Sigmoid colon (tissue), 7 donors: Measurements from ENCODE around the gene RIMBP2. TPM values are rescaled to one million over a fixed set of nuclear protein-coding genes. Genes with fewer than 3 reads are reported as not detected.

Source experiments
- DNase-seq: peaks from one replicate; pipeline ENCODE4 v3.0.0-alpha.2; 2019
- H3K27ac ChIP-seq, 4 donors: fragments of 200-600 bp; sonication (generic); one replicate each; pipeline ENCODE4 v1.5.1; 2016 to 2019; ENCODE audit warnings: mild to moderate bottlenecking in 1 of 4
- H3K27me3 ChIP-seq, 3 donors: fragments of 200-600 bp; sonication (generic); one replicate each; pipeline ENCODE4 v1.5.1; 2019; ENCODE audit warnings: mild to moderate bottlenecking in 1 of 3
- H3K36me3 ChIP-seq, 4 donors: fragments of 200-600 bp; sonication (generic); one replicate each; pipeline ENCODE4 v1.5.1; 2016 to 2019
- H3K4me1 ChIP-seq, 4 donors: fragments of 200-600 bp; sonication (generic); one replicate each; pipeline ENCODE4 v1.5.1; 2017 to 2019
- H3K4me3 ChIP-seq, 4 donors: fragments of 200-600 bp; sonication (generic); one replicate each; pipeline ENCODE4 v1.5.1; 2017 to 2019; ENCODE audit warnings: mild to moderate bottlenecking in 2 of 4, moderate library complexity in 1 of 4
- H3K9me3 ChIP-seq, 4 donors: fragments of 200-600 bp in 3 of 4; sonication (generic) in 3 of 4; one replicate each; pipeline versions ENCODE4 v1.5.1 to v1.6.1; 2013 to 2019
- EP300 ChIP-seq, 4 donors: sonication (generic); formaldehyde crosslinking; IDR thresholded peaks; one replicate each; pipeline ENCODE4 v1.6.1; 2017; ENCODE audit warnings: antibody characterized with exemption in 4 of 4
- POLR2A ChIP-seq, 2 donors: fragments of 450-650 bp; IDR thresholded peaks; one replicate each; pipeline ENCODE4 v1.6.1; 2016; ENCODE audit warnings: antibody characterized with exemption in 2 of 2, mild to moderate bottlenecking in 2 of 2, moderate library complexity in 2 of 2
- POLR2AphosphoS5 ChIP-seq, 4 donors: sonication (generic); formaldehyde crosslinking; IDR thresholded peaks; one replicate each; pipeline ENCODE4 v1.6.1; 2017; ENCODE audit warnings: antibody characterized with exemption in 4 of 4
- WGBS, 2 donors: extraction: QIAGEN DNeasy Blood & Tissue Kit; methylation state at CpG; one replicate each; pipeline ENCODE4 v1.1.7; 2013; 5-methylcytosine and 5-hydroxymethylcytosine counted together
- intact Hi-C: fragments of 100-400 bp; cut with DNase I; formaldehyde crosslinking; loops from one replicate; pipeline ENCODE4 v1.15.1; 2023
- polyA plus RNA-seq, 3 donors: library from polyadenylated mRNA; stranded (reverse); fragments of 200-250 nt; gene quantifications; one replicate each; pipeline ENCODE4 v1.2.3, GENCODE V29; 2013
- total RNA-seq, 4 donors: library from RNA; depleted of rRNA; stranded (reverse); fragments of >200 nt; gene quantifications; one replicate each; pipeline ENCODE4 v1.1.0, GENCODE V29; 2016
- TF ChIP-seq, protein P1 (sequence below), 4 experiments: fragments of 450-650 bp in 3 of 4; fragments of 200-600 bp in 1 of 4; IDR thresholded peaks; one replicate each; pipeline ENCODE4 v1.5.1; 2016 to 2019; ENCODE audit warnings: antibody characterized with exemption in 4 of 4, mild to moderate bottlenecking in 3 of 4, moderate library complexity in 2 of 4
- donor health status: healthy with polysubstance abuse.
- donor health status: Bipolar disorder and iron deficiency.
- donor health status: healthy.

Gene RIMBP2
- total and polyA plus RNA-seq, 7 donors = under 0.01 to 5.5 (median 1.4) TPM

DNA sequence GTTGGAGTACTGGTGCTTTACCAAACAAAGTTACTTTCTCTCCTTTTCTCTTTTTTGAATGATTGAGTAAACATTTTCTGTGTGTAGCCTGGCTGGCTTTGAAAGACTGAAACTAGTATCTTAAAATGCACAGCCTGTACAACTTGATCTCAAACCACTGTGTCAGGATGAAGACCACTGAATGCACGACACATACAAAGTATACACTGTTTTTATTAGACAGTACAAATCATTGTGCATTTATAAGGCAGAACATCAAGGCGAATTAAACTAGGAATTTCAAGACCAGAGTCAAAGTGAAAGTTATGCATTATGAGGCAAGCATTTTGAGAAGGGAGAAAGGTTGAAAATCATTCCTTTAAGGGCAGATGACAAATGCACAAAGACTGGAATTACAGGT is 319.4 kb downstream of the RIMBP2 start:
- DNase-seq = no peak
- H3K4me3 ChIP-seq = no peak overlapping the region
- no peaks in the 10 kb centered on the region for H3K36me3 ChIP-seq
- H3K9me3 ChIP-seq = no peaks in the 10 kb centered on the region
- no peak overlapping the region for H3K27ac ChIP-seq
- 79 to 81% methylated on average over 2 of the region's 2 CpGs for WGBS, 2 donors
- no peak for TF ChIP-seq EP300 (IDR thresholded peaks at IDR 0.05)
- TF ChIP-seq, protein P1, sequence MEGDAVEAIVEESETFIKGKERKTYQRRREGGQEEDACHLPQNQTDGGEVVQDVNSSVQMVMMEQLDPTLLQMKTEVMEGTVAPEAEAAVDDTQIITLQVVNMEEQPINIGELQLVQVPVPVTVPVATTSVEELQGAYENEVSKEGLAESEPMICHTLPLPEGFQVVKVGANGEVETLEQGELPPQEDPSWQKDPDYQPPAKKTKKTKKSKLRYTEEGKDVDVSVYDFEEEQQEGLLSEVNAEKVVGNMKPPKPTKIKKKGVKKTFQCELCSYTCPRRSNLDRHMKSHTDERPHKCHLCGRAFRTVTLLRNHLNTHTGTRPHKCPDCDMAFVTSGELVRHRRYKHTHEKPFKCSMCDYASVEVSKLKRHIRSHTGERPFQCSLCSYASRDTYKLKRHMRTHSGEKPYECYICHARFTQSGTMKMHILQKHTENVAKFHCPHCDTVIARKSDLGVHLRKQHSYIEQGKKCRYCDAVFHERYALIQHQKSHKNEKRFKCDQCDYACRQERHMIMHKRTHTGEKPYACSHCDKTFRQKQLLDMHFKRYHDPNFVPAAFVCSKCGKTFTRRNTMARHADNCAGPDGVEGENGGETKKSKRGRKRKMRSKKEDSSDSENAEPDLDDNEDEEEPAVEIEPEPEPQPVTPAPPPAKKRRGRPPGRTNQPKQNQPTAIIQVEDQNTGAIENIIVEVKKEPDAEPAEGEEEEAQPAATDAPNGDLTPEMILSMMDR (IDR thresholded peaks at IDR 0.05) = no peak
- no peak for TF ChIP-seq POLR2A (IDR thresholded peaks at IDR 0.05)
- no peak for TF ChIP-seq POLR2AphosphoS5 (IDR thresholded peaks at IDR 0.05)
- intact Hi-C loops = no loop called here
- peaks cover 0 to 15% (median 0%) of the 10 kb centered on the region in 3 donors for H3K27me3 ChIP-seq
- H3K4me1 ChIP-seq = no peaks in the 10 kb centered on the region

DNA sequence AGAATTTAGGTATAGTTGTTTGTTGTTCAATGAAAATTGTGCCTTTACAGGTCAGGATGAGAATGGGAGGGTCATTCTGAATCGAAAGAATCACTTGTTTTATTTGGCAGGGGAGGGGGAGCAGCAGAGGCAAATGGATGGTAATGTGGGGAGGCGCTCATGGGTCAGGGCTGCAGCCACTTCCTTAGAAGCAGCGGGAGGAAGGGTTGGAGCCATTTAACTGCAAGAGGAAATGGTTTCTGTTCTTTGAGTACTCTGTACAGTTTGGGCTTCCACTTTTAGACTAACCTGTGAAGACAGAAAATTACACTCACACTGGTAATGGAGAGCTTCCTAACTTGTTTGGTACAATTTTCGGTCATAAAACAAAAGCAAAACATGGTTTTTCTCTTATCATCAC is 321.2 kb downstream of the RIMBP2 start:
- H3K36me3 ChIP-seq = no peaks in the 10 kb centered on the region
- peaks cover 0 to 15% (median 0%) of the 10 kb centered on the region in 3 donors for H3K27me3 ChIP-seq
- no peak for DNase-seq
- no peaks in the 10 kb centered on the region for H3K4me1 ChIP-seq
- intact Hi-C loops = no loop called here
- no peak overlapping the region for H3K4me3 ChIP-seq
- WGBS, 2 donors = 41 to 67% methylated on average over 4 of the region's 4 CpGs
- no peak for TF ChIP-seq POLR2A (IDR thresholded peaks at IDR 0.05)
- no peak for TF ChIP-seq POLR2AphosphoS5 (IDR thresholded peaks at IDR 0.05)
- TF ChIP-seq, protein P1 (IDR thresholded peaks at IDR 0.05) = no peak
- no peak for TF ChIP-seq EP300 (IDR thresholded peaks at IDR 0.05)
- no peak overlapping the region for H3K27ac ChIP-seq
- H3K9me3 ChIP-seq = no peaks in the 10 kb centered on the region

- no peaks in the 10 kb centered on the region for H3K4me1 ChIP-seq
- TF ChIP-seq, protein P1 (IDR thresholded peaks at IDR 0.05) = no peak
- no peak for TF ChIP-seq POLR2AphosphoS5 (IDR thresholded peaks at IDR 0.05)
- no peak for TF ChIP-seq EP300 (IDR thresholded peaks at IDR 0.05)
- TF ChIP-seq POLR2A (IDR thresholded peaks at IDR 0.05) = no peak
- no peaks in the 10 kb centered on the region for H3K9me3 ChIP-seq
- no peak for DNase-seq
- no peaks in the 10 kb centered on the region for H3K36me3 ChIP-seq
- 62 to 67% methylated on average over 14 of the region's 14 CpGs for WGBS, 2 donors
- peaks cover 0 to 15% (median 0%) of the 10 kb centered on the region in 3 donors for H3K27me3 ChIP-seq
- H3K4me3 ChIP-seq = no peak overlapping the region
- H3K27ac ChIP-seq = no peak overlapping the region
- intact Hi-C loops = no loop called here
These were observed 324.9 kb downstream of the RIMBP2 start for GRCh38 chr12:130391186-130391585.

DNA sequence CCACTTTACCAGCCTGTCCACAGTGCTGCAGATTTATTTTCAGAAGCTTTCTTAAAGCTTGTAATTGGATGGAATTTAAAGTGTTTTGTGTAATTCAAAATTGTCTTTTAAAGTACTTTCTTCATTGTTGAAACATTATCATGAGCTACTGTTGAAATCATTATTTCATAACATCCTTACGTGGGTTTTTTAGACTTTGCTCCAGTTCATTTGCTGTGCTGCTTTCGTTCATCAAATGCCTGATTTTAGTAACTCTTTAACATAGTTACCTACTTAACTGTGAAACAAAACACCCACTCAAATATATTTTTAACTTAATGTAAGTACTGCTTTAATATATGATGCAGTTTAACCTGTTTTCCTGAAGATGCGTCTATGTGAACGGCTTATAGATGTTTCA is 330.9 kb downstream of the RIMBP2 start:
- intact Hi-C loops = no loop called here
- H3K4me3 ChIP-seq = no peak overlapping the region
- WGBS, 2 donors = 56 to 81% methylated on average over 4 of the region's 4 CpGs
- H3K36me3 ChIP-seq = no peaks in the 10 kb centered on the region
- no peaks in the 10 kb centered on the region for H3K4me1 ChIP-seq
- H3K27ac ChIP-seq = no peak overlapping the region
- no peaks in the 10 kb centered on the region for H3K9me3 ChIP-seq
- TF ChIP-seq POLR2AphosphoS5 (IDR thresholded peaks at IDR 0.05) = no peak
- no peak for TF ChIP-seq POLR2A (IDR thresholded peaks at IDR 0.05)
- TF ChIP-seq, protein P1 (IDR thresholded peaks at IDR 0.05) = no peak
- TF ChIP-seq EP300 (IDR thresholded peaks at IDR 0.05) = no peak
- H3K27me3 ChIP-seq = peaks cover 0 to 3% (median 0%) of the 10 kb centered on the region in 3 donors
- DNase-seq = no peak

- no peak overlapping the region for H3K4me3 ChIP-seq
- DNase-seq = no peak
- H3K27ac ChIP-seq = no peak overlapping the region
- 56 to 67% methylated on average over 3 of the region's 3 CpGs for WGBS, 2 donors
- intact Hi-C loops = no loop called here
- H3K4me1 ChIP-seq = no peaks in the 10 kb centered on the region
- TF ChIP-seq EP300 (IDR thresholded peaks at IDR 0.05) (no peak), POLR2AphosphoS5 (IDR thresholded peaks at IDR 0.05) (no peak), POLR2A (IDR thresholded peaks at IDR 0.05) (no peak)
- TF ChIP-seq, protein P1 (IDR thresholded peaks at IDR 0.05) = no peak
- no peaks in the 10 kb centered on the region for H3K36me3 ChIP-seq
- peaks cover 0 to 3% (median 0%) of the 10 kb centered on the region in 3 donors for H3K27me3 ChIP-seq
- H3K9me3 ChIP-seq = no peaks in the 10 kb centered on the region
These were observed 331.9 kb downstream of the RIMBP2 start for GRCh38 chr12:130384234-130384633.
